A549 (cell line): ENCODE results near the gene ANO2.

Source experiments
- CBX8 ChIP-seq: fragments of 200-600 bp; sonication (generic); IDR thresholded peaks from 2 replicates; pipeline ENCODE4 v1.6.1; 2016
- CEBPB ChIP-seq, 2 experiments: fragments of >200 bp in 1 of 2; sonication (Bioruptor Twin) in 1 of 2; formaldehyde crosslinking in 1 of 2; IDR thresholded peaks; 2 replicates each; pipeline ENCODE4 v1.6.1; 2012 to 2016
- EP300 ChIP-seq, 2 experiments: fragments of >200 bp; sonication (Bioruptor Twin); formaldehyde crosslinking; IDR thresholded peaks; 2 replicates in 1 of 2; 3 replicates in 1 of 2; pipeline ENCODE4 v1.6.1; 2016 to 2017
- ESRRA ChIP-seq: fragments of 150-350 bp; IDR thresholded peaks from 2 replicates; pipeline ENCODE4 v1.6.1; 2014; ENCODE audit warnings: mild to moderate bottlenecking, low read length, borderline replicate concordance
- FOSB ChIP-seq: fragments of 250-450 bp; sonication (Bioruptor Pico); IDR thresholded peaks from 2 replicates; pipeline ENCODE4 v1.5.0; 2020; ENCODE audit warnings: mild to moderate bottlenecking, moderate library complexity
- MAX ChIP-seq: IDR thresholded peaks from 2 replicates; pipeline ENCODE4 v1.6.1; 2012
- POLR2A ChIP-seq: IDR thresholded peaks from 2 replicates; pipeline ENCODE4 v1.6.1; 2012; ENCODE audit warnings: mild to moderate bottlenecking, low read length
- RAD21 ChIP-seq, 2 experiments: fragments of >200 bp in 1 of 2; sonication (Bioruptor Twin) in 1 of 2; formaldehyde crosslinking in 1 of 2; IDR thresholded peaks in 1 of 2; conservative IDR thresholded peaks in 1 of 2; 2 replicates in 1 of 2; 3 replicates in 1 of 2; pipeline ENCODE4 v1.6.1; 2012 to 2018; ENCODE audit warnings: inconsistent platforms in 1 of 2
- TF ChIP-seq, protein P1 (sequence below): fragments of >200 bp; sonication (Bioruptor Twin); formaldehyde crosslinking; IDR thresholded peaks from 3 replicates; pipeline ENCODE4 v1.5.1; 2016
- TF ChIP-seq, protein P2 (sequence below): fragments of 200-600 bp; sonication (generic); IDR thresholded peaks from 2 replicates; pipeline ENCODE4 v1.6.1; 2016; ENCODE audit warnings: antibody characterized with exemption, mild to moderate bottlenecking, moderate library complexity
- TF ChIP-seq, protein P3 (sequence below): fragments of 150-350 bp; IDR thresholded peaks from 2 replicates; pipeline ENCODE4 v1.6.1; 2014; ENCODE audit warnings: low read depth, mild to moderate bottlenecking, low read length

- TF ChIP-seq, protein P1, sequence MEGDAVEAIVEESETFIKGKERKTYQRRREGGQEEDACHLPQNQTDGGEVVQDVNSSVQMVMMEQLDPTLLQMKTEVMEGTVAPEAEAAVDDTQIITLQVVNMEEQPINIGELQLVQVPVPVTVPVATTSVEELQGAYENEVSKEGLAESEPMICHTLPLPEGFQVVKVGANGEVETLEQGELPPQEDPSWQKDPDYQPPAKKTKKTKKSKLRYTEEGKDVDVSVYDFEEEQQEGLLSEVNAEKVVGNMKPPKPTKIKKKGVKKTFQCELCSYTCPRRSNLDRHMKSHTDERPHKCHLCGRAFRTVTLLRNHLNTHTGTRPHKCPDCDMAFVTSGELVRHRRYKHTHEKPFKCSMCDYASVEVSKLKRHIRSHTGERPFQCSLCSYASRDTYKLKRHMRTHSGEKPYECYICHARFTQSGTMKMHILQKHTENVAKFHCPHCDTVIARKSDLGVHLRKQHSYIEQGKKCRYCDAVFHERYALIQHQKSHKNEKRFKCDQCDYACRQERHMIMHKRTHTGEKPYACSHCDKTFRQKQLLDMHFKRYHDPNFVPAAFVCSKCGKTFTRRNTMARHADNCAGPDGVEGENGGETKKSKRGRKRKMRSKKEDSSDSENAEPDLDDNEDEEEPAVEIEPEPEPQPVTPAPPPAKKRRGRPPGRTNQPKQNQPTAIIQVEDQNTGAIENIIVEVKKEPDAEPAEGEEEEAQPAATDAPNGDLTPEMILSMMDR, result no peak
- TF ChIP-seq FOSB (CRISPR knock-in tag), result no peak
- no peak for TF ChIP-seq ESRRA
- TF ChIP-seq, protein P2, sequence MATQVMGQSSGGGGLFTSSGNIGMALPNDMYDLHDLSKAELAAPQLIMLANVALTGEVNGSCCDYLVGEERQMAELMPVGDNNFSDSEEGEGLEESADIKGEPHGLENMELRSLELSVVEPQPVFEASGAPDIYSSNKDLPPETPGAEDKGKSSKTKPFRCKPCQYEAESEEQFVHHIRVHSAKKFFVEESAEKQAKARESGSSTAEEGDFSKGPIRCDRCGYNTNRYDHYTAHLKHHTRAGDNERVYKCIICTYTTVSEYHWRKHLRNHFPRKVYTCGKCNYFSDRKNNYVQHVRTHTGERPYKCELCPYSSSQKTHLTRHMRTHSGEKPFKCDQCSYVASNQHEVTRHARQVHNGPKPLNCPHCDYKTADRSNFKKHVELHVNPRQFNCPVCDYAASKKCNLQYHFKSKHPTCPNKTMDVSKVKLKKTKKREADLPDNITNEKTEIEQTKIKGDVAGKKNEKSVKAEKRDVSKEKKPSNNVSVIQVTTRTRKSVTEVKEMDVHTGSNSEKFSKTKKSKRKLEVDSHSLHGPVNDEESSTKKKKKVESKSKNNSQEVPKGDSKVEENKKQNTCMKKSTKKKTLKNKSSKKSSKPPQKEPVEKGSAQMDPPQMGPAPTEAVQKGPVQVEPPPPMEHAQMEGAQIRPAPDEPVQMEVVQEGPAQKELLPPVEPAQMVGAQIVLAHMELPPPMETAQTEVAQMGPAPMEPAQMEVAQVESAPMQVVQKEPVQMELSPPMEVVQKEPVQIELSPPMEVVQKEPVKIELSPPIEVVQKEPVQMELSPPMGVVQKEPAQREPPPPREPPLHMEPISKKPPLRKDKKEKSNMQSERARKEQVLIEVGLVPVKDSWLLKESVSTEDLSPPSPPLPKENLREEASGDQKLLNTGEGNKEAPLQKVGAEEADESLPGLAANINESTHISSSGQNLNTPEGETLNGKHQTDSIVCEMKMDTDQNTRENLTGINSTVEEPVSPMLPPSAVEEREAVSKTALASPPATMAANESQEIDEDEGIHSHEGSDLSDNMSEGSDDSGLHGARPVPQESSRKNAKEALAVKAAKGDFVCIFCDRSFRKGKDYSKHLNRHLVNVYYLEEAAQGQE, result no peak
- TF ChIP-seq MAX, result no peak
- TF ChIP-seq, protein P3, sequence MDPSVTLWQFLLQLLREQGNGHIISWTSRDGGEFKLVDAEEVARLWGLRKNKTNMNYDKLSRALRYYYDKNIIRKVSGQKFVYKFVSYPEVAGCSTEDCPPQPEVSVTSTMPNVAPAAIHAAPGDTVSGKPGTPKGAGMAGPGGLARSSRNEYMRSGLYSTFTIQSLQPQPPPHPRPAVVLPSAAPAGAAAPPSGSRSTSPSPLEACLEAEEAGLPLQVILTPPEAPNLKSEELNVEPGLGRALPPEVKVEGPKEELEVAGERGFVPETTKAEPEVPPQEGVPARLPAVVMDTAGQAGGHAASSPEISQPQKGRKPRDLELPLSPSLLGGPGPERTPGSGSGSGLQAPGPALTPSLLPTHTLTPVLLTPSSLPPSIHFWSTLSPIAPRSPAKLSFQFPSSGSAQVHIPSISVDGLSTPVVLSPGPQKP, result no peak
- TF ChIP-seq CEBPB (IDR thresholded peaks at IDR 0.05), result no peak
- no peak for TF ChIP-seq EP300 (IDR thresholded peaks at IDR 0.05)
- TF ChIP-seq POLR2A, result no peak
- TF ChIP-seq RAD21 (conservative IDR thresholded peaks at IDR 0.05 in 1 of 2, IDR thresholded peaks at IDR 0.05 in 1 of 2), result no peak
- no peak for TF ChIP-seq CBX8
Measured at GRCh38 chr12:5584412-5585175, 360.5 kb downstream of the ANO2 start.
